Heart left ventricle (tissue), 16 donors: ENCODE measurements around the gene CGB1. TPM values are rescaled to one million over a fixed set of nuclear protein-coding genes. Genes with fewer than 3 reads are reported as not detected.
A peak's percentile ranks its signal among the peaks of the same experiment; 100 is the strongest.

Experiments
- ATAC-seq, 4 donors: fragments of 200-7000 bp; cut with Tn5 transposase; one replicate each; pipeline ENCODE4 v1.9.1; 2020 to 2022; ENCODE audit warnings: moderate library complexity in 4 of 4, mild to moderate bottlenecking in 3 of 4, moderate number of reproducible peaks in 1 of 4
- DNase-seq, 5 donors: peaks; one replicate each; pipeline ENCODE4 v3.0.0-alpha.2; 2020
- H3K27ac ChIP-seq, 12 donors: fragments of 200-600 bp; sonication (generic) in 4 of 12; one replicate each; pipeline versions ENCODE4 v1.5.0 to v1.8.0; 2016 to 2022; ENCODE audit warnings: mild to moderate bottlenecking in 2 of 12
- H3K27me3 ChIP-seq, 9 donors: fragments of 200-600 bp; sonication (generic) in 2 of 9; one replicate each; pipeline versions ENCODE4 v1.5.1 to v1.8.0; 2016 to 2022; ENCODE audit warnings: mild to moderate bottlenecking in 3 of 9
- H3K36me3 ChIP-seq, 9 donors: fragments of 200-600 bp; sonication (generic) in 2 of 9; one replicate each; pipeline versions ENCODE4 v1.5.0 to v1.8.0; 2018 to 2022; ENCODE audit warnings: mild to moderate bottlenecking in 2 of 9
- H3K4me1 ChIP-seq, 12 donors: fragments of 200-600 bp; sonication (generic) in 4 of 12; one replicate each; pipeline versions ENCODE4 v1.5.0 to v1.8.0; 2016 to 2022; ENCODE audit warnings: mild to moderate bottlenecking in 3 of 12
- H3K4me3 ChIP-seq, 12 donors: fragments of 200-600 bp; sonication (generic) in 4 of 12; one replicate each; pipeline versions ENCODE4 v1.5.0 to v1.8.0; 2017 to 2022; ENCODE audit warnings: mild to moderate bottlenecking in 9 of 12, moderate library complexity in 4 of 12
- H3K9me3 ChIP-seq, 12 donors: fragments of 200-600 bp; sonication (generic) in 4 of 12; one replicate each; pipeline versions ENCODE4 v1.5.0 to v1.8.0; 2016 to 2022; ENCODE audit warnings: mild to moderate bottlenecking in 1 of 12
- POLR2A ChIP-seq, 2 donors: fragments of 450-650 bp; IDR thresholded peaks; one replicate each; pipeline ENCODE4 v1.6.1; 2017; ENCODE audit warnings: antibody characterized with exemption in 2 of 2, mild to moderate bottlenecking in 2 of 2, moderate library complexity in 2 of 2
- WGBS, 4 donors: extraction: QIAGEN DNeasy Blood & Tissue Kit in 2 of 4; methylation state at CpG; one replicate each; pipeline versions ENCODE4 v1.1.5 to v1.1.7; 2013 to 2018; 5-methylcytosine and 5-hydroxymethylcytosine counted together
- intact Hi-C, 10 donors: fragments of 100-400 bp; cut with DNase I; formaldehyde crosslinking; loops; one replicate each; pipeline versions ENCODE4 v1.11.1 to v1.14.2; 2022
- polyA plus RNA-seq, 2 donors: library from polyadenylated mRNA; stranded (reverse); fragments of 200-250 nt; gene quantifications; one replicate each; pipeline ENCODE4 v1.2.3, GENCODE V29; 2013
- total RNA-seq, 9 donors: library from RNA; depleted of rRNA in 2 of 9; stranded (reverse); fragments of >200 nt in 2 of 9; fragmentation: NEBNext Ultra II Directional in 3 of 9; extraction: Animal tissue kit (Norgen Biotek cat#: 25700) in 3 of 9; gene quantifications; one replicate each; pipeline versions ENCODE4 v1.1.0 to v1.2.4, GENCODE V29; 2016 to 2023
- TF ChIP-seq, protein P1 (sequence below), 12 donors: fragments of 200-600 bp; sonication (generic) in 4 of 12; IDR thresholded peaks; one replicate each; pipeline versions ENCODE4 v1.5.0 to v1.8.0; 2018 to 2022; ENCODE audit warnings: antibody characterized with exemption in 12 of 12, mild to moderate bottlenecking in 5 of 12
- donor health status: ischemic (EF 13 %, LVEDD 7.1; RV severe dilation, severe dysfunction).
- donor health status: healthy with polysubstance abuse.
- donor health status: DM: no; HTN: yes; CAD: no.
- donor health status: DM: no; HTN: no; CAD: no.
- donor health status: ischemic (EF 25% LVEDD 6.9; RV normal size, moderate dysfunction).
- donor health status: ischemic (EF 25% LVEDD 5.7; RV mildly dilated, moderate dysfunction).
- donor health status: healthy.
- donor health status: DM: yes; HTN: yes; CAD: no.
- donor health status: ischemic (EF 35%, LVEDD 5.7; RV mildly dilated, moderate dysfunction).
- donor health status: nonischemic (EF 11% LVEDD 7.7; RV severe dilation, severe dysfunction).
- donor health status: DM: yes; HTN: yes; CAD: no.
- donor health status: PGD.
- donor health status: ischemic (EF 29% LVEDD 5.4; RV normal size, mild dysfunction).
- donor health status: nonischemic (EF 23%, LVEDD 6.1; RV moderate dilation, normal function).

CGB1 gene
- total and polyA plus RNA-seq, 11 donors = not detected

DNA sequence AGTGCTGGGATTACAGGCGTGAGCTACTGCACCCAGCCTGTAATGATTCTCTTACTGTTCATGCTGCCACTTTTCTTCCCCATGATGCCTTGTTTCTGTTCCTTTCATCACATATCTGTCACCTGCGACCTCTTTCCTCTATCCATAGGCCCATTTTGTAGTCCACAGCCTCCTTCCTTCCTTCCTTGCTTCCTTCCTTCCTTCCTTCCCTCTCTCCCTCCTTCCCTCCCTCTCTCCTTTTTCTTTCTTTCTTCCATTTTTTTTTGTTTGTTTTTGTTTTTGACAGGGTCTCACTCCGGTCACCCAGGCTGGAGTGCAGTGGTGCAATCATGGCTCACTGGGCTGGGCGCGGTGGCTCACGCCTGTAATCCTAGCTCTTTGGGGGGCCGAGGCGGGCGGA is 47.8 kb downstream of the CGB1 start:
- H3K4me1 ChIP-seq = peaks cover 0 to 41% (median 24%) of the 10 kb centered on the region in 12 donors
- no peaks in the 10 kb centered on the region for H3K9me3 ChIP-seq
- 89 to 94% (median 92%) methylated on average over 9 of the region's 9 CpGs for WGBS, 4 donors
- peak overlapping the region in 4 of 12 donors; percentile 7 to 99 (median 95) for H3K27ac ChIP-seq
- peaks cover 0 to 58% (median 49%) of the 10 kb centered on the region in 9 donors for H3K36me3 ChIP-seq
- no peaks in the 10 kb centered on the region for H3K27me3 ChIP-seq
- ATAC-seq = no peak
- DNase-seq = no peak
- no peak for TF ChIP-seq POLR2A (IDR thresholded peaks at IDR 0.05)
- TF ChIP-seq, protein P1, sequence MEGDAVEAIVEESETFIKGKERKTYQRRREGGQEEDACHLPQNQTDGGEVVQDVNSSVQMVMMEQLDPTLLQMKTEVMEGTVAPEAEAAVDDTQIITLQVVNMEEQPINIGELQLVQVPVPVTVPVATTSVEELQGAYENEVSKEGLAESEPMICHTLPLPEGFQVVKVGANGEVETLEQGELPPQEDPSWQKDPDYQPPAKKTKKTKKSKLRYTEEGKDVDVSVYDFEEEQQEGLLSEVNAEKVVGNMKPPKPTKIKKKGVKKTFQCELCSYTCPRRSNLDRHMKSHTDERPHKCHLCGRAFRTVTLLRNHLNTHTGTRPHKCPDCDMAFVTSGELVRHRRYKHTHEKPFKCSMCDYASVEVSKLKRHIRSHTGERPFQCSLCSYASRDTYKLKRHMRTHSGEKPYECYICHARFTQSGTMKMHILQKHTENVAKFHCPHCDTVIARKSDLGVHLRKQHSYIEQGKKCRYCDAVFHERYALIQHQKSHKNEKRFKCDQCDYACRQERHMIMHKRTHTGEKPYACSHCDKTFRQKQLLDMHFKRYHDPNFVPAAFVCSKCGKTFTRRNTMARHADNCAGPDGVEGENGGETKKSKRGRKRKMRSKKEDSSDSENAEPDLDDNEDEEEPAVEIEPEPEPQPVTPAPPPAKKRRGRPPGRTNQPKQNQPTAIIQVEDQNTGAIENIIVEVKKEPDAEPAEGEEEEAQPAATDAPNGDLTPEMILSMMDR (IDR thresholded peaks at IDR 0.05) = no peak
- intact Hi-C loops = no loop called here
- H3K4me3 ChIP-seq = no peak overlapping the region

DNA sequence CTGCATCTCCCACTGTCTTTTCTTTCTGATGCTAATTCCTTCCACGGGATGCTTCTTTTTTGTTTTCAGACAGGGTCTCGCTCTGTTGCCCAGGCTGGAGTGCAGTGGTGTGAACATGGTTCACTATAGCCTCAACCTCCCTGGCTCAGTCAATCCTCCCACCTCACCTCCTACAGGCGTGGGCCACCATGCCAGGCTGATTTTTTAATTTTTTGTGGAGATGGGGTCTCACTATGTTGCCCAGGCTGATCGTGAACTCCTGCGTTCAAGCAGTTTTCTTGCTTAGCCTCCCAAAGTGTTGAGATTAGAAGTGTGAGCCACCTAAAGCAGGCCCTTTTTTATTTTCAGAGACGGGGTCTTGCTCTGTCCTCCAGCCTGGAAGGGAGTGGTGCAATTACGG is 48.4 kb downstream of the CGB1 start:
- Histone ChIP-seq H3K36me3 (peaks cover 0 to 64% (median 55%) of the 10 kb centered on the region in 9 donors), H3K27ac (no peak overlapping the region), H3K4me3 (no peak overlapping the region), H3K9me3 (no peaks in the 10 kb centered on the region), H3K27me3 (no peaks in the 10 kb centered on the region), H3K4me1 (peaks cover 0 to 41% (median 24%) of the 10 kb centered on the region in 12 donors)
- ATAC-seq (no peak), DNase-seq (no peak)
- 89 to 96% (median 94%) methylated on average over 7 of the region's 7 CpGs for WGBS, 4 donors
- intact Hi-C loops = no loop called here
- no peak for TF ChIP-seq POLR2A (IDR thresholded peaks at IDR 0.05)
- TF ChIP-seq, protein P1 (IDR thresholded peaks at IDR 0.05) = no peak

DNA sequence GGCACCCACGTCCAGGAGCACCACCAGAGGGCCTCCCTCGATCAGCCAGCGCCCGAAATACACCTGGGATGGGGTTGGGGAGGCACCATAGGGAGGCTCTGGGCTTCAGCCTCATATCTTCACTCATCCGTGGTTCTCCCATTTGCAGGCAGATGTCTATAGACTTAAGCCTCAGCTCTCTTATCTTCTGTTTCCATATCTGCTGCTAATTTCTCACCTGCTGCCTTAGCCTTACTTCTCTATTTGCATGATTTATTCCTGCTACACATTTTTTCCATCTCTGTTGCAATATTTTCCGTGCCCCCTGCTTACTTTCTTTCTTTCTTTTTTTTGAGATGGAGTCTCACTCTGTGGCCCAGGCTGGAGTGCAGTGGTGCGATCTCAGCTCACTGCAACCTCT is 49.4 kb downstream of the CGB1 start:
- H3K9me3 ChIP-seq = no peaks in the 10 kb centered on the region
- no peak for DNase-seq
- TF ChIP-seq, protein P1 (IDR thresholded peaks at IDR 0.05) = no peak
- TF ChIP-seq POLR2A (IDR thresholded peaks at IDR 0.05) = no peak
- intact Hi-C loops = no loop called here
- H3K4me1 ChIP-seq = peaks cover 0 to 39% (median 23%) of the 10 kb centered on the region in 12 donors
- ATAC-seq = no peak
- WGBS, 4 donors = 90 to 92% (median 91%) methylated on average over 6 to 7 of the region's 7 CpGs
- H3K4me3 ChIP-seq = no peak overlapping the region
- peaks cover 0 to 74% (median 65%) of the 10 kb centered on the region in 9 donors for H3K36me3 ChIP-seq
- no peaks in the 10 kb centered on the region for H3K27me3 ChIP-seq
- no peak overlapping the region for H3K27ac ChIP-seq

DNA sequence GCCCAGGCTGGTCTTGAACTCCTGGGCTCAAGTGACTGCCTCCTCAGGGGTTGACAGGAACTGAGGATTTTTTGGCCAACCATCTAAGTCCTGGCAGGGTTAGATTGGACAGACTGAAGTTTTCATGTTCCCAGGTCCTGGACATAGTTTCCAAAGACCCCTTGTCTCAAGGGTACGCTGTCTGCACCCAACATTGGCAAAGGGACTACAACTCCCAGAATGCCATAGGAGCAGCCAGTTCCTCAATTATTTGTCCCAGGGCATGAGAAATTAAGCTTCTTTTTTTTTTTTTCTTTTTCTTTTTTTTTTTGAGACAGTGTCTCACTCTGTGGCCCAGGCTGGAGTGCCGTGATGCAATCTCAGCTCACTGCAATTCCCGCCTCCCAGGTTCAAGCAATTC is 50.5 kb downstream of the CGB1 start:
- H3K36me3 ChIP-seq = peaks cover 0 to 85% (median 76%) of the 10 kb centered on the region in 9 donors
- DNase-seq = no peak
- TF ChIP-seq POLR2A (IDR thresholded peaks at IDR 0.05) = no peak
- TF ChIP-seq, protein P1 (IDR thresholded peaks at IDR 0.05) = no peak
- no peak overlapping the region for H3K4me3 ChIP-seq
- H3K9me3 ChIP-seq = no peaks in the 10 kb centered on the region
- H3K27ac ChIP-seq = no peak overlapping the region
- H3K27me3 ChIP-seq = no peaks in the 10 kb centered on the region
- intact Hi-C loops = no loop called here
- H3K4me1 ChIP-seq = peaks cover 0 to 28% (median 16%) of the 10 kb centered on the region in 12 donors
- WGBS, 4 donors = 94 to 98% (median 96%) methylated on average over 3 of the region's 3 CpGs
- ATAC-seq = no peak
